ENCODE results near the gene TSPOAP1.
A peak's percentile ranks its signal among the peaks of the same experiment; 100 is the strongest.

TSPOAP1 gene

DNA sequence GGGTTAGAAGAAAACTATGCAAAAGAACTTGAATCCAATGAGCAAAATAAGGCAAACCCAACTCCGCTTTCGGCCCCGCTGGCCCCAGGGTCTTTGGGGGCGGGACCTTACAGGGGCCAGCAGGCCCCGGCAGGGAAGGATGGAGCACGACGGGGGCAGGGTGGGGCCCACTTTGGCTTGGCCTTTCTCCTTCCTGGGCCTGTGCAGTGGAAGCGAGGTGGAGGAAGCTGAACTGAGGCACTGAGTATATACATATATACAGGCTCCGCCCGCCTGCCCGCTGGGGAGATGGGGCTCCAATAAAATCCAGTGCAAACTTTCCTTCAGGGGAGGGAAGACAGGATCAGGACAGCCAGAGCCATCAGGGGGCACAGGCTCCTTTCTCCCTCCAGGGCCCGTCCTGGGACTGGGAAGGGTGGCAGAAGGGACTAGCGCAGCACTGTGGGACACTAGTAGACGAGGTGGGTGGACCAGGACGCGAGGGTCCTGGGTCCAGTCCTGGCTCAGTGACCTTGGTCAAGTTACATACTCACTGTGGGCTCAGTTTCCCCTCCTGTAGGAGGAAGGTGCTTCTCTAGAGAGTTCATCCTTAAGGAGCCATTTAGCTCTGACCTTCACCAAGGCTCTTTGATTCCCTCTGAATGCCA lies 27.0 kb downstream of the TSPOAP1 start:
- no peak for DNase-seq

DNA sequence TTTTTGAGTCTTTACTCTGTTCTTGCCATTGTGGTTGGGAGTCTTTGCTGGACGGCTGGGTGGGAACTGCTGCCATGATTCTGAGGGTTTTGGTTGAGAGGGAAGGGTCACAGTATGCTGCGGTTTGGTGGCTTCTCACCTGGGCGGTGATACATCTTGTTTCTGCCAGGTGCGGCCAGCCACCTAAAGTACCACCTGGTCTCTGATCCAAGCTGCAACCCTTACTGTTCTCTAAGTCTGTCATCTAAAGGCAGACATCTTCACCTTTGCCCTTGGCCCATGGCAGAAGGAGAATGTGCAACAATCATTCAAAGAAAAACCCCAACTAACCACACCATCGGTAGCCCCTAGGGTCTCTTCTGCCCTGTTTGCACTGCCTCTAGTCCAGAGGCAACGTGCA lies 28.3 kb downstream of the TSPOAP1 start:
- no peak for DNase-seq

DNA sequence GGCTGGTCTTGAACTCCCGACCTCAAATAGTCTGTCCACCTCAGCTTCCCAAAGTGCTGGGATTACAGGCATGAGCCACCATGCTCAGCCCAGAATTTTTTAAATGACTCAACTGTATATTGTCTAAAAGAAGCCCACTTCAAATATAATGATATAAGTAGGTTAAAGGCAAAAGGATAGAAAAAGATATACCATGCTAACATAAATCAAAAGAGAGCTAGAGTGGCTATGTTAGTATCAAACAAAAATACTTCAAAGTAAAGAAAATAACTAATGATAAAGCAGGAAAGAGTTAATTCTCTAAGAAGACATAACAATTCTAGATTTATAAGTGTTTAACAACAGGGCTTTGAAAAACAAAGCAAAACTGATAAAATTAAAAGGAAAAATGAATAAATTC lies 34.6 kb downstream of the TSPOAP1 start:
- no peak for DNase-seq

DNA sequence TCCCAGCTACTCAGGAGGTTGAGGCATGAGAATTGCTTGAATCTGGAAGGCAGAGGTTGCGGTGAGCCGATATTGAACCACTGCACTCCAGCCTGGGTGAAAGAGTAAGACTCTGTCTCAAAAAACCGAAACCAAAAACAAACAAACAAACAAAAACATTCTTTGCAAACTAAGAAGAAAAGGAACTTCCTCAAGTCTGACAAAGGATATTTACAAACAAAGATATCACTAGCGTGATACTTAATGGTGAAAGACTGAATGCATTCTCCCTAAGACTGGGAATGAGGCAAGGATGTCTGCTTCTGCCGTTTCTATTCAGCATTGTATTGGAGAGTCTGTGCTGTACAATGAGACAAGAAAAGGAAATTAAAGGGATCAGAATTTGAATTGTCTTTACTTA lies 37.3 kb downstream of the TSPOAP1 start:
- DNase-seq = no peak

DNA sequence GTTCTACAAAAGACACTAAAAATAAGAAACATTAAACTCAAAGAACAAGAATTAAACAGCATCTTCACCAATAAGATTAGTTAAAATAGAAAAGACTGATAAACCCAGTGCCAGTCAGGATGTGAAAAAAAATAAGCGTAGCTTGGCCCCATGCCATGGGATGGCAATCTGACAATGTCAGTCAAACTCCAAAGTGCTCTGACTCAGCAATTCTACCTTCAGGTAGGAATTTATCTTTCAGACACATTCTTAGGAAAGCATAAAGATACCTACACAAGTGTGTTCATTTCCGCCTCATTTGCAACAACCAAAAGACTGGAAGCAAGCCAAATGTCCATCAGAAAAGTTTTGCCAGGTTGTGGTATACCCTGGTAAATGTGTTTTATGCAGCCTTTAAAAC lies 38.7 kb downstream of the TSPOAP1 start:
- DNase-seq = no peak

DNA sequence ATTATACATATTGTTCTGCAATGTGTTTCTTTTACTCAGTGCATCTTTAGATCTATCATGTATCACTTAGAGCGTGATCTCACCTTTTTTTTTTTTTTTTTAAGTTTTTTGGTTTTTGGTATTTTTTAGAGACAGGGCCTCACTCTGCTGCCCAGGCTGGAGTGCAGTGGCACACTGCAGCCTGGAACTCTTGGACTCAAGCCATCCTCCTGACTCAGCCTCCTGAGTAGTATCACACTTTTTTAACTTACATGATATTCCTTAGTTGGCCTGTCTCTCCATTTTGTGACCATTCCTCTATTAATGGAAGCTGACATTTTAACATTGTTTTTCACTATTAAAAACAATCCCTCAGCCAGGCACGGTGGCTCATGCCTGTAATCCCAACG lies 43.2 kb downstream of the TSPOAP1 start:
- DNase-seq = no peak

DNA sequence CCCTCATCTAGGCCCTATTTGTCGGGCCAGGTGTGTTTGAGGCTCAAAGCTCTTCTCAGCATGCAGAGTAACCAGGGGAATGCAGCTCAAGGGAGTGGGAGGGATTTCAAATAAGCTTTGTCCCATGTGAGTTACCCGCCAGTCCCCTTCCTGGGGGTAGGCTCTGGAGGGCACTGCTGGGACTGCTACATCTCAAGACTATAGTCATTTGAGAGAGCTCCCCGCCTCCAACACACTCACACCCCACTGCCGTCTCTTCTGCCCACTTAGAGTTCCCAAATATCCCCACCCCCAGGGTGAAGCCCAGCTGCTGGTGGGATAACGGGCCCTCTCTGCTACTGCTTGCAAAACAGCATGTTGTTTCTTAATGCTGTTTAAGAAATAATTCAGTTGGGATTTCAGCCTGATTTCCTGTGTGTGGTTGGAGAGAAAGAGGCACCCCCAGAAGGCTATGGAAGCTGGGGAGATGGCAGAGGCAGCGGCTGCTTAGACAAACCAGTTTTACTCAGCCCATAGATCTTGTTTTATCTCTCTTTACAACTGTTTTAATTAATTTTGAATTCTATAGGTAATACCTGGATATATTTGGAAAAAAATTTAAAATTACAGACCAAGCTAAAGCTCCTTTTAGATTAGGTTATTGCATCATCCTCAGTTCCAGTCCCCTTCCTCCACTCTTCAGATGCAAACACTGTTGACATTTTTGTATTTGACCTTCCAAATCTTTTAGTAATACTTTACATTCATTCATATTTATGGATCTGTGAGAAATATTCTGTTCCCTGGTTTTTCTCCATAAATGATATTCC lies 43.8 kb downstream of the TSPOAP1 start:
- DNase-seq = no peak

DNA sequence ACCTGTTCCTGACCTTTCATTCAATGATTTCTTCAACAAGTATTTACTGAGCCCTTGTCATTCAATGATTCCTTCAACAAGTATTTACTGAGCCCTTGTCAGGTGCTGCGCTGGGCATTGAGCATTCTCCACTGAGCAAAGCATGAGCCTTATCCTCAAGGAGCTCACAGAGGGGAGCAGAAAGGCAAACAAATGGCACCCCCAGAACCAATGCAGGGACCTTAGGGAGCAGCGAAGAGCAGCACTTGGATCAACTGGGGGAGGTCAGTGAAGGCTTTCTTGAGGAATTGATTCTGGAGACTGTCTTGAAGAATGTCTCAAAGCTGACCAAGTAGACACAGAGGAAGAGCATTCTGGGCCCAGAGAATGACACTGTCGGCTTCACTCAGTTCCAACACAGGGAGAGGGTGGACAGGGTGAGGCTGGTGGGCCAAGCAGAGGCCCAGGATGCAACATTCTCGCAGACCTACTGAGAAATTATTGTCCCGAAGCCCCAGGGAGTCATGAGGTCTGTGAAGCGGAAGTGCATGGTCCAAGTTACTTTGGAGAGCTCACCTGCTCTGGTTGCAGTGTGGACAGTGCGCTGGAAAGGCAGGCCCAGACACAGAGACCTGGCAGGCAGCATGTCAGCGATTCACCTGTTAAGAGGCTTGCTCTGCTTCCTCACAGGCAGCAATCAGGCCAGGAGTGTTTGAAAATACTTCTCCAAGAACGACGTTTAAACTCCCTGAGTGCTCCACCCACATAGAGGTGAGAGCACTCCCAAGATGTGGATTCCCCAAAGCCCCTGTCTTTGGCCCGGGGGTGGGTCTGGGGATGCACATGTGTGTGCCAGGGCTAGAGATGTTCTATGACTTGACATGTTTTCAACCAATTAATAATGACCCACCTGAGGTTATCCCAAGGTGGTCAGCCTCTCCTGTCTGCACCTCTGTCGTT lies 44.7 kb downstream of the TSPOAP1 start:
- DNase-seq = no peak

DNA sequence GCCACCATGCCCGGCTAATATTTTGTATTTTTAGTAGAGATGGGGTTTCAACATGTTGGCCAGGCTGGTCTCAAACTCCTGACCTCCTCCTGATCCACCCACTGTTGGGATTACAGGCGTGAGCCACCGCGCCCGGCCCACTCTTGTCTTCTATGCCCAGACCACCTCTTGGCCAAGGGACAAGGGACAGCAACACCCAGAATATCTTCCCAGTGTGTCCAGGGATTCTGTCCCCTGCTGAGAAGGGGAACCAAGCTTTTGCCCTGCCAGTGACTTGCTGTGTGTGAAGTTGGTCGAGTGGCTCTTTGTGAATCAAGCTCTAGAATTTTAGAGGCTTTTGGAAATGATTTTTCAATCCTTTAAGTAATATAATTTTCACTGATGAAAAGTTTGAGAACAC lies 46.2 kb downstream of the TSPOAP1 start:
- no peak for DNase-seq

DNA sequence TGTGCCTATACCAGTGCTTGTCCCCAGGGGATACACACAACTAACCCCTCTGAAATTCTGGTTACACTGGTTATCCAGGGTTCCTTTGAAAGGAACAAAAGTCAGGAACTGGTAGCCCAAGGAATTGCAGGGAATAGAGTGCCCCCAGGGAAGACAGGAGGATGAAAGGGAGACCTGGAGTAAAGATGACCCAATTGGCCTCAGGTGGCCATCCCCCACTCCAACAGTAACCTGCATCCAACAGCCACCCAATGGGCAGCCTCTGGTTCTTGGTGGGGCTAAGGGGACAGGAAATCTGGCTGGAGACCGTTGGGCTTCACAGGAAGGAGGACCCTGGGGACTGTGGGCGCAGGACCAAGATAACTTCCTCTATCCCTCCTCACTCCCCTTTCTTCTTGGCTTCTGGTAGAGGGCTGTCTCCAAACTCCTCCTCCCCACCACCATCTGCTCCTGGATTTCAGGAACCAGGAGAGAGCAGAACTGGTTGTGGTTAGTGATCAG lies 47.0 kb downstream of the TSPOAP1 start:
- no peak for DNase-seq

DNA sequence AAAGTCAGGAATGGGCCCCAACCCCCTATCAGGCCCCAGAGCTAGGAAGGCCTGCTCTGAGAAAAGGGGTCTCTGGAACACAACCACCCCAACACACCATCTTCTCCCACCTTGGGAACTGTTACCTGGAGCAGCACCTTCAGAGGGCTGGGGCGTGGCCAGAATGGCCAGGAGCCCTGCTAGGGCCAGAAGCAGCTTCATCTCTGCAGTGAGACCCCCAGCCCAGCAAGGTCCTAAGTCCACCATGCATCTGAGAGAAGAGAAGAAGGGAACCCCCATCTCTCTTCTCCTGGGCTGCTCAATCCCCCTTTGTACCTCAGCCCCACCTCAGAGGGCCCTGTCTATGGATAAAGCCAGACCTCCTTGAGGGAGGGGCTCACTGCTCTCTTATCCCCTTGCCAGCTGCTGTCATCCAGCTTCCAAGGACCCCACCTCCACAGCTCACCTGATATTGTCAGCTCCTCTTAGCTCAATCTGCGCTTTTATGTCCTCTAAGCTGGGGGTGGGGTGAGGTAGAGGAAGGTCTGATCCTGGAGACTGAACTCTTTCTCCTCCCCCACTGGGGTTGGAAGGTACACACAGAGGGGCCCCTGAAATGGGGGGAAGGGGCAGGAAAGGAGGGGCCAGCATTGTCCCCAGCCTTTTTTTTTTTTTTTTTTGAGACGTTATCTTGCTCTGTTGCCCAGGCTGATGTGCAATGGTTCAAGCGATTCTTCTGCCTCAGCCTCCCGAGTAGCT lies 47.9 kb downstream of the TSPOAP1 start, which contains the start of gene MPO:
Gene MPO (minus strand): TSS at position 456 of the 738 bp plus-strand sequence. CDS start 177 bp downstream, at position 279.
- no peak for DNase-seq

DNA sequence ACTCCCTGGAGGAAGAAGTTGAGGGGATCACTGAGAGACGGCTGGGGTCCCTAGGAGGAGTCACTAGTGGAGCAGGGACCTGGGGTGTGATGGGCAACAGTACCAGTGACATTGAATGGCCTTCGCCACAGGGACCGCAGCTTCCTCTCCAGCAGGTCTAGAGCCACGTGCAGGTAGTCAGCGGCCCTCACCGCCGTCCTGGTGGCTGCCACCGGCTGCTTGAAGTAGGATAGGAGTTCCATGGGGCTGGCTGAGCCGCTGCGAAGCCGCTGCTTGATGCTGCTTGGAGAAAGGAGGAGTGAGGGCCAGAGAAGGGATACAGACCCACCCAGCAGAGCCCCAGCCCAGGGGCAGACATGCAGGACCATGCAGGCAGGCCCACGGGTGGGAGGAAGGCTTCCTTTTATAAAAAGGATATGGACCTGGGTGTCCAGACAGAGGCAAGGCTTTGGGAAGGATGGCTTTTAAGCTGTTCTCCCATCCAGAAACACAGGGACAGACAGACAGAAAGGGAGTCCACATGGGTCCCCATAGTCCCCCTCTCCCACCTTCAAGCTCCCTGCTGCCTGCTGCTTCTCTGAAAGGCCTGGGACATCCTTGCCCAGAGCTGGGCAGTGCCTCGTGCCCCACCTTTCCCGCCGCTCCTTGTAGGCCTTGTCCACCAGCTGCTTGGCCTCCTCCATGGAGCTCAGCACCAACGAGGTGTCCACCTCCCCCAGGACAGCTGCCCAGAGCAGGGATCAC lies 48.7 kb downstream of the TSPOAP1 start:
- DNase-seq = no peak

DNA sequence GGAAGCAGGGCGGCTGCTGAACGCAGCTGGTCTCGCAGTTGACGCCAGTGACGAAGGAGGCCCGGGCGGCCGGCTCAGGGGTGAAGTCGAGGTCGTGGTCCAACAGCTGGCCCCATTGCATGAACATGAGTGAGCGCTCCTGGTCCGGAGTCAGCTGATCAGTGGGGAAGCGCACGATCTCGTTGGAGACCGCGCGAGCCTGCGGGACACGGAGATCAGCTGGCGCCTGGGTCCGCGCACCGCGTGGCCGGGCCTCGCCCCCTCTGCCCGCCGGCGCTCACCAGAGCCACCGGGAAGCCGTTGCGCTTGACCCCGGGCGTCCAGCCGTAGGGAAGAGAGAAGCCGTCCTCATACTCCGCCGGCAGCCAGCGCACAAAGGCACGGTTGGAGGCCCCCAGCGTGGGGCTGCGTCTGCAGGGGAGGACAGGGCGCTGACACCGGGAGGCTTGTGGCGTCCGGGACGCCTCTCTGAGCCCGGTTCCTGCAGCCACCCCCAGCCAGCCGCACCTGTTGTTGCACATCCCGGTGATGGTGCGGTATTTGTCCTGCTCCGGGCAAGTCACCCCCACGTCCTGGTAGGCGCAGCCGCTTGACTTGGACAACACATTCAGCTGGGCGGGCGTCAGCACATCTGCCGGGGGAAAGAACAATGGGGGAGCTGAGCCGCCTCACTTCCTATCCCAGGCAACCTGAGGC lies 49.4 kb downstream of the TSPOAP1 start:
- peak; percentile 89 for DNase-seq

DNA sequence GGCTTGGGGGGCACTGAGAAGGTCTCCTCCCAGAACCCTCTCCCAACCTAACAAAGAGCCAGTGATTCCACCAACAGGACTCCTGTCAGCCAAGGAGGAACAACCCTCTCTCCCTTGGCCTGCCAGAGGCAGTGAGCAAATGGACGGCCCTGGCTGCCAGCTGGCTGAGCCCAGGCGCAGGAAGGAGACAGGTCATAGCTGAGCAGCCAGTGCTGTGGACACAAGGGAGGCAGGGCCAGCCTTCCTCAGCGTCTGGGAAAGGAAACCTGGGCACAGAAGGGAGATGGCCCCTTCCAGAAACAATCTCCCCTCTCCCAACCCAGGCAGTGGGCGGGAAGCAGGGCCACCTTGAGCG lies 50.0 kb downstream of the TSPOAP1 start:
- DNase-seq = no peak

DNA sequence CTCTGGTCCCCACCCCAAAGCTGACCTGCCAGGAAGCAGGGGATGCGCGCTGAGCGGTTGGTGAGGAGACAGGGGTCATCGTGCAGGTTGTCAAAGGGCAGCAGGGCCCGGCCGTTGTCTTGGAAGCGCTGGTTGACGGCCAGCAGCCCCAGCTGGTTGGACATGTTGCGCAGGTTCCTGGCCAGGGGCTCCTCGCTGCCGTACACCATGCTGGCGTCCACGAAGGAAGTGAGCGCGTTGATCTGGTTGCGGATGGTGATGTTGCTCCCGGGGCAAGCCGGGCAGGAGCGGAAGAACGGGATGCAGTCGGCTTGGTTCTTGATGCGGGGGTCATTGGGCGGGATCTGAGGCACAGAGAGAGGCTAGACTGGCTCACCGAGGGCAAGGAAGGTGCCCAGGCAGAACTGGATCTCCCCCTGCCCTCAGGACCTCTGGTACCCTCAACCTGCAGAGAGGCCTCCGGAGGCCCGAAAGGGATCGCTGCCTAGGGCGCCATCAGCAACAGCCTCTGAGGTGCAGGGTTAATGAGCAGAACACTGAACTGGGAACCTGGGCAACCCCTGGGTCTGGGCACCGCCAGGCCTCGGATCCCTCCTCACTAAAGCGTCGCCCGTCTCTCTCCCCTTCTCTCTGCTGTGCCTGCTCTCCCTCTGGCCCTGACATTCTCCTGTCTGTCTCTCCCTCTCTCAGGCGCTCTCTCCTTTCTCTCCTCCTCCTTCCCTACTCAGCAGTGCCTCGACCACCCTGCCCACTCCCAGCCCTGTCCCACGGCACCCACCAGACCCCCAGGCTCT lies 50.6 kb downstream of the TSPOAP1 start:
- peak; percentile 28 for DNase-seq

DNA sequence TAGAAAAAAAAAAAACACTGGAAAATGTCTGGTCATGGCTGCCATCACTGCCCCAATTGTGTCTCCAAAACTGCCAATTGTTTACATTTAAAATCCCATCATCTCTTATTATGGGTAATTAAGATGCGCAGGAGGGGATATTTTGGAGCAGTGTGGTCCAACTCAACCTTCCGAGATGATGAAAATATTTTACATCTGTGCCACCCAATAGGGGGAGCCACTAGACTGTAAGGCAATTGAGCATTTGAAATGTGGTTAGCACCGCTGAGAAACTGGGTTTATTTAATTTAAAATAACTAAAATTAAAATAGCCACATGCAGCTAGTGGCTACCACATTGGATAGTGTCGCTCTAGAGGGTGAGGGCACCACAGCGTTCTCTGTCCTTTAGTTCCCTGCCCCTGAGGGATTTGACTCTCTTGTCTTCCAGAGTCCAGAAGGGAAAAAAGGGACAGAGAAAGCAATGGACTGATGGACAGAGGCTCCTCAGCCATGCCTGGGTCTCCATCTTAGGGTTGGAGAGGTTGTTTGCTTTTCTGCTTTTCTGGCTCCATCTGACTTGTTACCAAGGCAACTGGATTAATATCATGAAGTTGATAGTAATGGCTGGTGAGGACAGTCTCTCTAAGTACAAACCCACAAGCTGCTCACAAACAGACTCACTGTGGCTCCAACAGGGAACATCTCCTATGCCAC lies 51.3 kb downstream of the TSPOAP1 start:
- no peak for DNase-seq

DNA sequence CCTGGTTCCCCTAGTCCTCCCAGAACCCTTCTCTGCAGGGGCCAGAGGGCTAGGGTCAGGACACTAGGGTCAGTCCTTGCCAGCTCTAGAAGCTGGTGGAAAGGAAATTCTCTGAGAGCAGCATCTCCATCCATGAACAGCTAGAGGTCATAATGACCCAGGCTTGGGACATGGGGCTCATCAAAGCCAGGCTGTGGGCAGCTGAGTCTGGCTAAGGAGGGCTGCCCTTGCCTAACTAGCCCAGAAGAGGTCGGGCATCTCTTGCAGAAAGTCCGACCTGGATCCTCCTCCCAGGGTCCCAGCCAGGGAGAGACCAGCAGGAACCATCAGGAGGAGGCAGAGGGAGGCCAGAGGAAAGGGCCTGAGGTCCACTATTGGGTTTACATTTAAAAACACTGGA lies 52.2 kb downstream of the TSPOAP1 start:
- no peak for DNase-seq

DNA sequence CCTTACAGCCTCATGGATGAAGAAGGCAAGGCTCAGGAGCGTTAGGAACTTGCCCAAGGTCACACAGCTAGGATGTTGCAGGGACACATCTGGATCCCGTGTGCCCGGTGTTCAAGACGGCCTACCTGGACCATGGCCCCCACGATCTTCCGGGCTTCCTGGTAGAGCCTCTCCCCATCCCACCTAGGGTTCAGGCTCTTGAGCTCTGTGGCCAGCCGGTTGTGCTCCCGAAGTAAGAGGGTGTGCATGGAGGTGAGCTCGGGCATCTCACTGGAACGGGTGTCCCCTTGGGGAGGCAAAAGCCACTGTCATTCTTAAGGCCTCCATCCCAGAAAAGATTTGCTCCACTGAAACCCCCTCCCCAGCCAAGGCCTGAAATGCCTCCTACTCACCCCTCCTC lies 53.2 kb downstream of the TSPOAP1 start:
- DNase-seq = no peak

DNA sequence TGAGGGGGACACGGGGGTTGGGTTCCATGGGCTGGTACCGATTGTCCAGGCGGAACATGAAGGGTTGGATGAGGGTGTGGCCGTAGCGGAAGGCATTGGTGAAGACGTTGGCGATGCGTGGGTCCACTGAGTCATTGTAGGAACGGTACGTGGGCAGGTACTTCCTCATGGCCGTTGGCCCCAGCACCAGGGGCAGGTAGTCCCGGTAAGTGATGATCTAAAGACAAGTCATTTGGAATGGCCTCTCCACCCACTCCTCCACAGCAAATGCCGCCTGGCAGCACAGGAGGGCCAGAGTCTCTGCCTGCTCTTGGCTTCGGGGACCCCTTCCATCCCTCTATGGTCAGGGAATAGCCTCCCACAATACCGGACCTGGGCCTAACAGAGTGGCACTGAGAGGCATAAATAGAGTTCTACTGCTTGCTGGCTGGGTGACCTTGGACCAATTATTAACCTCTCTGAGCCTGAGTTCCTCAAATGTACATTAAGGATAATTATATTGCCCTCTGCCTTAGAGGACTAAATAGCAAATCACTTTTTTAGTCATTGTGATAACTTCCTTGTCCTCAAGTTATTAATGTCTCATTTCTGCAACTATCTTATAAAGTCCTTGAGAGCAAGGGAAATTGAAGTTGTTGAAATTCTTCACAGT lies 55.0 kb downstream of the TSPOAP1 start:
- DNase-seq = no peak

Measured in retina (tissue), 1 donor.